ENCODE measurements around the gene CYP4B1. TPM values are rescaled to one million over a fixed set of nuclear protein-coding genes. Genes with fewer than 3 reads are reported as not detected.

Gene CYP4B1
- total and polyA plus RNA-seq, 2 experiments from 2014 or later = 0.25 to 0.67 TPM

DNA sequence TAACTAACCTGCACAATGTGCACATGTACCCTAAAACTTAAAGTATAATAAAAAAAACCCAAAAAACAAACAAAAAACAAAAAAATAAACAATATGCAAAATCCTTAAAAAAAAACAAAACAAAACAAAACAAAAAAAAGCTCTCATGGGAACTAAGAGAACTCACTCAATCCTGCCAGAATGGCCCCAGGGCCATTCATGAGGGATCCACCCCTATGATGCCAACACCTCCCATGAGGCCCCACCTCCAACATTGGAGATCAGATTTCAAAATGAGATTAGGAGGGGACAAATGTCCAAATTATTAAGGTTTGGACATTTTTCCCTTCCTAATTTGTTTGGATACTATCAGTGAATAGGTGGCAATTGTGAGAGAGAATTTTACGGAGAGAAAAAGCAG is 10.2 kb downstream of the CYP4B1 start:
- TF ChIP-seq EZH2phosphoT487 (IDR thresholded peaks at IDR 0.05; ENCODE audit: low read depth, severe bottlenecking, unreplicated experiment) = no peak
- TF ChIP-seq, protein P1, sequence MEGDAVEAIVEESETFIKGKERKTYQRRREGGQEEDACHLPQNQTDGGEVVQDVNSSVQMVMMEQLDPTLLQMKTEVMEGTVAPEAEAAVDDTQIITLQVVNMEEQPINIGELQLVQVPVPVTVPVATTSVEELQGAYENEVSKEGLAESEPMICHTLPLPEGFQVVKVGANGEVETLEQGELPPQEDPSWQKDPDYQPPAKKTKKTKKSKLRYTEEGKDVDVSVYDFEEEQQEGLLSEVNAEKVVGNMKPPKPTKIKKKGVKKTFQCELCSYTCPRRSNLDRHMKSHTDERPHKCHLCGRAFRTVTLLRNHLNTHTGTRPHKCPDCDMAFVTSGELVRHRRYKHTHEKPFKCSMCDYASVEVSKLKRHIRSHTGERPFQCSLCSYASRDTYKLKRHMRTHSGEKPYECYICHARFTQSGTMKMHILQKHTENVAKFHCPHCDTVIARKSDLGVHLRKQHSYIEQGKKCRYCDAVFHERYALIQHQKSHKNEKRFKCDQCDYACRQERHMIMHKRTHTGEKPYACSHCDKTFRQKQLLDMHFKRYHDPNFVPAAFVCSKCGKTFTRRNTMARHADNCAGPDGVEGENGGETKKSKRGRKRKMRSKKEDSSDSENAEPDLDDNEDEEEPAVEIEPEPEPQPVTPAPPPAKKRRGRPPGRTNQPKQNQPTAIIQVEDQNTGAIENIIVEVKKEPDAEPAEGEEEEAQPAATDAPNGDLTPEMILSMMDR (IDR thresholded peaks at IDR 0.05; ENCODE audit: poor library complexity) = no peak
- TF ChIP-seq EZH2 (IDR thresholded peaks at IDR 0.05; ENCODE audit: borderline replicate concordance) = no peak
- Histone ChIP-seq H4K20me1 (ENCODE audit: insufficient read depth, poor library complexity, severe bottlenecking) (no peaks in the 10 kb centered on the region), H3K4me1 (ENCODE audit: insufficient read depth) (no peaks in the 10 kb centered on the region), H2AFZ (no peak overlapping the region), H3K9me3 (ENCODE audit: low read depth) (no peaks in the 10 kb centered on the region), H3K4me3 (no peak overlapping the region), H3K27me3 (no peaks in the 10 kb centered on the region), H3K4me2 (no peak overlapping the region), H3K79me2 (no peaks in the 10 kb centered on the region), H3K27ac (no peak overlapping the region), H3K9me2 (replicated peaks; ENCODE audit: insufficient read depth) (no peaks in the 10 kb centered on the region), H3K36me3 (replicated peaks; ENCODE audit: insufficient read depth, low read depth) (no peaks in the 10 kb centered on the region)
- no peak for DNase-seq (ENCODE audit: low spot score)
- 94% methylated on average over 1 of the region's 1 CpG for WGBS (ENCODE audit: low lambda C conversion rate, missing lambda C conversion rate)

DNA sequence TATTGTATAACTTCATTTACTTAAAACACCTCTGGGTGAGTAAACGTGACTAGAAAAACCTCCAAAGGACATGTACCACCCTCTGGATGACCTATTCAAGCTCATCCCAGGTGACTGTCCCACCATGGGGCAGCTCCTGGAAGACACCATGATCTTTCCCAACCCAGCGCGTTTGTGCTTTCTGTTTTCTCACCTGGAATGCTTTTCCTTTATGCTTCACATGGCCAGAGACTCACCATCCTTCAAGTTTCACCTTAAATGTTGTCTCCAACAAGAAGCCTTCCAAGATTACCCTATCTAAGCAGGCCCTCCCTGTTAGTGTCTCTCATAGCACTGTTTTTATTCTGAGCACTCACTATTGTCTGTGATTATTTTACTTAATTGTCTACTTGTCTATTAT is 11.1 kb downstream of the CYP4B1 start:
- Histone ChIP-seq H3K4me1 (ENCODE audit: insufficient read depth) (no peaks in the 10 kb centered on the region), H3K36me3 (replicated peaks; ENCODE audit: insufficient read depth, low read depth) (no peaks in the 10 kb centered on the region), H3K4me2 (no peak overlapping the region), H3K27me3 (no peaks in the 10 kb centered on the region), H3K4me3 (no peak overlapping the region), H4K20me1 (ENCODE audit: insufficient read depth, poor library complexity, severe bottlenecking) (no peaks in the 10 kb centered on the region), H3K9me2 (replicated peaks; ENCODE audit: insufficient read depth) (no peaks in the 10 kb centered on the region), H3K79me2 (no peaks in the 10 kb centered on the region), H2AFZ (no peak overlapping the region), H3K9me3 (ENCODE audit: low read depth) (no peaks in the 10 kb centered on the region), H3K27ac (no peak overlapping the region)
- no peak for DNase-seq (ENCODE audit: low spot score)
- 95% methylated on average over 3 of the region's 3 CpGs for WGBS (ENCODE audit: low lambda C conversion rate, missing lambda C conversion rate)
- TF ChIP-seq EZH2phosphoT487 (IDR thresholded peaks at IDR 0.05; ENCODE audit: low read depth, severe bottlenecking, unreplicated experiment) (no peak), EZH2 (IDR thresholded peaks at IDR 0.05; ENCODE audit: borderline replicate concordance) (no peak)
- TF ChIP-seq, protein P1 (IDR thresholded peaks at IDR 0.05; ENCODE audit: poor library complexity) = no peak

DNA sequence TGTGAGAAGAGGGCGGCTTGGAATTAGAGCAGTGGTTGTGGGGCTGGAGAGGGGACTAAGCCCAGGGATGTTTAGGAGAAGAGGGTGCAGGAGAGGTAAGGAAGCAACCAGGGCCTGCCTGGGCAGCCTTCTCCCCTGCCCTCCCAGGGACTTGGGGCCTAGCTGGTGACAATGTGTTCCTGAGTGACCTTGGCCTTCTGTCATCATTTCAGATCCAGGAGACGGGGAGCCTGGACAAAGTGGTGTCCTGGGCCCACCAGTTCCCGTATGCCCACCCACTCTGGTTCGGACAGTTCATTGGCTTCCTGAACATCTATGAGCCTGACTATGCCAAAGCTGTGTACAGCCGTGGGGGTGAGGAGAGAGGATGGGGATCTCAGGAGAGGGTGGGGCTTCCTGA is 11.8 kb downstream of the CYP4B1 start:
- H3K79me2 ChIP-seq = no peaks in the 10 kb centered on the region
- H3K9me2 ChIP-seq (replicated peaks; ENCODE audit: insufficient read depth) = no peaks in the 10 kb centered on the region
- 93% methylated on average over 5 of the region's 5 CpGs for WGBS (ENCODE audit: low lambda C conversion rate, missing lambda C conversion rate)
- no peak for DNase-seq (ENCODE audit: low spot score)
- no peaks in the 10 kb centered on the region for H4K20me1 ChIP-seq (ENCODE audit: insufficient read depth, poor library complexity, severe bottlenecking)
- no peaks in the 10 kb centered on the region for H3K27me3 ChIP-seq
- TF ChIP-seq EZH2phosphoT487 (IDR thresholded peaks at IDR 0.05; ENCODE audit: low read depth, severe bottlenecking, unreplicated experiment) (no peak), EZH2 (IDR thresholded peaks at IDR 0.05; ENCODE audit: borderline replicate concordance) (no peak)
- TF ChIP-seq, protein P1 (IDR thresholded peaks at IDR 0.05; ENCODE audit: poor library complexity) = no peak
- no peaks in the 10 kb centered on the region for H3K4me1 ChIP-seq (ENCODE audit: insufficient read depth)
- H3K27ac ChIP-seq = no peak overlapping the region
- no peaks in the 10 kb centered on the region for H3K36me3 ChIP-seq (replicated peaks; ENCODE audit: insufficient read depth, low read depth)
- no peak overlapping the region for H3K4me2 ChIP-seq
- H3K9me3 ChIP-seq (ENCODE audit: low read depth) = no peaks in the 10 kb centered on the region
- H2AFZ ChIP-seq = no peak overlapping the region
- no peak overlapping the region for H3K4me3 ChIP-seq

DNA sequence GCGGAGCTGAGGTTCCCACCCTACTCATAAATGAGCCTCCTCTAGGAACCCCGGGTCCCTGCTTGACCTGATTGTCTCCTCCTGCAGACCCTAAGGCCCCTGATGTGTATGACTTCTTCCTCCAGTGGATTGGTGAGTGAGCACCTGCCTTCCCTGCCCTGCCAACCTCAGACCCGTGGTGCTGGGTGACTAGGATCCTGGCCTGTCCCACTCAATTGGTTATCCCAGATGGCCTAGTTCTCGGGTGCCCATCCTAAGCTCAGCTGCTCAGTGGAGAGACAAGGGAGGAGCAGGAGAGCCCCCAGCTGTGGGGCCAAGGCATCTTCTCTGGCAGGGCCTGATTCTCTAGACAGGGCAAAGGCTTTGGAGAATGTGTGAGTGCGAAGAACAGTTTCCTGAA is 12.2 kb downstream of the CYP4B1 start:
- Histone ChIP-seq H3K27me3 (no peaks in the 10 kb centered on the region), H3K4me1 (ENCODE audit: insufficient read depth) (no peaks in the 10 kb centered on the region), H3K4me2 (no peak overlapping the region), H2AFZ (no peak overlapping the region), H3K27ac (no peak overlapping the region), H3K79me2 (no peaks in the 10 kb centered on the region), H3K9me2 (replicated peaks; ENCODE audit: insufficient read depth) (no peaks in the 10 kb centered on the region), H3K4me3 (no peak overlapping the region), H3K36me3 (replicated peaks; ENCODE audit: insufficient read depth, low read depth) (no peaks in the 10 kb centered on the region), H4K20me1 (ENCODE audit: insufficient read depth, poor library complexity, severe bottlenecking) (no peaks in the 10 kb centered on the region), H3K9me3 (ENCODE audit: low read depth) (no peaks in the 10 kb centered on the region)
- TF ChIP-seq, protein P1 (IDR thresholded peaks at IDR 0.05; ENCODE audit: poor library complexity) = no peak
- TF ChIP-seq EZH2 (IDR thresholded peaks at IDR 0.05; ENCODE audit: borderline replicate concordance) (no peak), EZH2phosphoT487 (IDR thresholded peaks at IDR 0.05; ENCODE audit: low read depth, severe bottlenecking, unreplicated experiment) (no peak)
- 92% methylated on average over 5 of the region's 5 CpGs for WGBS (ENCODE audit: low lambda C conversion rate, missing lambda C conversion rate)
- DNase-seq (ENCODE audit: low spot score) = no peak

Data from hepatocyte (in vitro differentiated cells).